IMR-90 (cell line): Measurements from ENCODE around the gene DAB1.

Experiments
- MAZ ChIP-seq: IDR thresholded peaks from 2 replicates; pipeline ENCODE4 v1.6.1; 2012; ENCODE audit warnings: low read depth, mild to moderate bottlenecking, low read length, improper control_type of control experiment, moderate library complexity, borderline replicate concordance
- MXI1 ChIP-seq: IDR thresholded peaks from 2 replicates; pipeline ENCODE4 v1.6.1; 2012; ENCODE audit warnings: low read depth, mild to moderate bottlenecking, low read length, moderate library complexity, borderline replicate concordance
- POLR2A ChIP-seq: IDR thresholded peaks from 2 replicates; pipeline ENCODE4 v1.6.1; 2012; ENCODE audit warnings: mild to moderate bottlenecking, low read depth, low read length
- RFX5 ChIP-seq: IDR thresholded peaks from 2 replicates; pipeline ENCODE4 v1.8.0; 2012; ENCODE audit warnings: low read depth, mild to moderate bottlenecking, low read length, moderate library complexity
- TF ChIP-seq, protein P1 (sequence below): conservative IDR thresholded peaks from 2 replicates; pipeline ENCODE4 v1.5.1; 2012; ENCODE audit warnings: mild to moderate bottlenecking, low read depth, low read length, improper control_type of control experiment

DNA sequence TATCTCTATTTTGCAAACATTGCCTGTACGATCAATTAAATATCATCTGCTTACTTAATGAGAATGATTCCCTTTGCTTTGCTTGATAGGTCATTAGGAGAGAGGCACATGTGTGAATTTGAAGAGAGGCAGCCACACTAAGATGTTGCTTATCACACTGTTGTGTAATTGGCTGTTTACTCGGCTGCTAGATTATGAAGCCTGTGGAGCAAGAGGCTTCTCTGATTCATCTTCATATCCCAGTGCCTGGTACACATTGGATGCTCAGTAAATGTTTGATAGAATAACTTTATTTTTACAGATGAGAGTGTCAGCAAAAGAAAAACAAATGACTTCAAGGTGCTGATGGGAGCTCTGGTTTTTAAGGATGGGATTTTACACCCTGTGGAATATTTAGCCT lies 301.8 kb downstream of the DAB1 start:
- TF ChIP-seq MXI1, result no peak
- TF ChIP-seq, protein P1, sequence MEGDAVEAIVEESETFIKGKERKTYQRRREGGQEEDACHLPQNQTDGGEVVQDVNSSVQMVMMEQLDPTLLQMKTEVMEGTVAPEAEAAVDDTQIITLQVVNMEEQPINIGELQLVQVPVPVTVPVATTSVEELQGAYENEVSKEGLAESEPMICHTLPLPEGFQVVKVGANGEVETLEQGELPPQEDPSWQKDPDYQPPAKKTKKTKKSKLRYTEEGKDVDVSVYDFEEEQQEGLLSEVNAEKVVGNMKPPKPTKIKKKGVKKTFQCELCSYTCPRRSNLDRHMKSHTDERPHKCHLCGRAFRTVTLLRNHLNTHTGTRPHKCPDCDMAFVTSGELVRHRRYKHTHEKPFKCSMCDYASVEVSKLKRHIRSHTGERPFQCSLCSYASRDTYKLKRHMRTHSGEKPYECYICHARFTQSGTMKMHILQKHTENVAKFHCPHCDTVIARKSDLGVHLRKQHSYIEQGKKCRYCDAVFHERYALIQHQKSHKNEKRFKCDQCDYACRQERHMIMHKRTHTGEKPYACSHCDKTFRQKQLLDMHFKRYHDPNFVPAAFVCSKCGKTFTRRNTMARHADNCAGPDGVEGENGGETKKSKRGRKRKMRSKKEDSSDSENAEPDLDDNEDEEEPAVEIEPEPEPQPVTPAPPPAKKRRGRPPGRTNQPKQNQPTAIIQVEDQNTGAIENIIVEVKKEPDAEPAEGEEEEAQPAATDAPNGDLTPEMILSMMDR, result no peak
- TF ChIP-seq RFX5, result no peak
- TF ChIP-seq POLR2A, result no peak
- no peak for TF ChIP-seq MAZ
